B cell (primary cell): ENCODE measurements around the gene OR2T33. TPM values are rescaled to one million over a fixed set of nuclear protein-coding genes. Genes with fewer than 3 reads are reported as not detected.

ENCODE experiments used
- ATAC-seq: fragments of 200-7000 bp; cut with Tn5 transposase; one replicate; pipeline ENCODE4 v1.10.0; 2021; ENCODE audit warnings: low read depth, mild to moderate bottlenecking, moderate number of reproducible peaks, moderate library complexity
- CTCF ChIA-PET: fragments of 350-600 bp; sonication (Branson Sonifier 250); formaldehyde crosslinking; loops from one replicate; lab custom pipeline; 2021; ENCODE audit warnings: antibody characterized with exemption, inconsistent platforms; lab: Charles Lee
- POLR2A ChIA-PET: fragments of 350-600 bp; sonication (Branson Sonifier 250); formaldehyde crosslinking; loops from one replicate; lab custom pipeline; 2021; ENCODE audit warnings: antibody characterized with exemption; lab: Charles Lee
- DNase-seq: peaks from one replicate; pipeline ENCODE4 v3.0.0; 2013
- H2AFZ ChIP-seq: 2 replicates; pipeline ENCODE4 v1.6.1; 2012; ENCODE audit warnings: mild to moderate bottlenecking, low read depth, low read length; ENCODE audit not compliant: insufficient read depth, poor library complexity, severe bottlenecking
- H3K27ac ChIP-seq, 2 donors: 1 replicate in 1 of 2; 2 replicates in 1 of 2; pipeline ENCODE4 v1.5.1; 2012 to 2013; ENCODE audit warnings: low read length in 2 of 2, mild to moderate bottlenecking in 2 of 2, moderate library complexity in 1 of 2
- H3K27me3 ChIP-seq, 4 experiments: fragments of 200-600 bp in 1 of 4; sonication (generic) in 1 of 4; replicated peaks in 1 of 4; 1 replicate in 2 of 4; 2 replicates in 2 of 4; pipeline versions ENCODE4 v1.6.1 to v1.7.0; 2013 to 2016; ENCODE audit warnings: low read length in 3 of 4, mild to moderate bottlenecking in 2 of 4, mixed read lengths in 1 of 4, moderate library complexity in 1 of 4; ENCODE audit not compliant: insufficient read depth in 4 of 4, control insufficient read depth in 3 of 4; ENCODE audit errors: control extremely low read depth in 1 of 4
- H3K36me3 ChIP-seq, 2 experiments: replicated peaks in 1 of 2; 1 replicate in 1 of 2; 2 replicates in 1 of 2; pipeline versions ENCODE4 v1.6.1 to v1.7.1; 2013; ENCODE audit warnings: low read length in 1 of 2; ENCODE audit not compliant: insufficient read depth in 2 of 2, control insufficient read depth in 1 of 2; ENCODE audit errors: control extremely low read depth in 1 of 2, extremely low read depth in 1 of 2
- H3K4me1 ChIP-seq, 2 donors: fragments of 200-600 bp in 1 of 2; sonication (generic) in 1 of 2; 1 replicate in 1 of 2; 2 replicates in 1 of 2; pipeline versions ENCODE4 v1.5.1 to v1.6.1; 2013 to 2017; ENCODE audit warnings: low read length in 2 of 2; ENCODE audit not compliant: control insufficient read depth in 2 of 2, insufficient read depth in 2 of 2
- H3K4me2 ChIP-seq: replicated peaks from 2 replicates; pipeline ENCODE3; 2012; ENCODE audit warnings: mild to moderate bottlenecking, low read depth, low read length; ENCODE audit not compliant: poor library complexity, severe bottlenecking
- H3K4me3 ChIP-seq, 5 experiments: fragments of 200-600 bp in 1 of 5; sonication (generic) in 1 of 5; 1 replicate in 3 of 5; 2 replicates in 2 of 5; pipeline versions ENCODE4 v1.5.1 to v1.7.0; 2011 to 2016; ENCODE audit warnings: low read length in 4 of 5, mild to moderate bottlenecking in 4 of 5, low read depth in 2 of 5, control low read depth in 1 of 5, moderate library complexity in 1 of 5; ENCODE audit not compliant: insufficient read depth in 1 of 5; ENCODE audit errors: control extremely low read depth in 1 of 5, extremely low read depth in 1 of 5
- H3K79me2 ChIP-seq: fragments of 200-600 bp; sonication (generic); one replicate; pipeline ENCODE4 v1.6.0; 2016; ENCODE audit warnings: low read length; ENCODE audit not compliant: control insufficient read depth, insufficient read depth
- H3K9ac ChIP-seq: fragments of 200-600 bp; sonication (generic); 2 replicates; pipeline ENCODE4 v1.6.1; 2017; ENCODE audit warnings: mild to moderate bottlenecking, low read length, moderate library complexity
- H3K9me3 ChIP-seq, 3 donors: one replicate each; pipeline versions ENCODE4 v1.6.1 to v1.7.1; 2013; ENCODE audit warnings: low read length in 2 of 3; ENCODE audit not compliant: control insufficient read depth in 2 of 3, insufficient read depth in 1 of 3; ENCODE audit errors: control extremely low read depth in 1 of 3
- H4K20me1 ChIP-seq: 2 replicates; pipeline ENCODE4 v1.6.0; 2012; ENCODE audit warnings: mild to moderate bottlenecking, low read length; ENCODE audit not compliant: insufficient read depth, control insufficient read depth, poor library complexity, severe bottlenecking
- H3K27ac Mint-ChIP-seq: one replicate; pipeline ENCODE4 v1.8.0; 2021; ENCODE audit warnings: mixed read lengths
- H3K27me3 Mint-ChIP-seq: one replicate; pipeline ENCODE4 v1.8.0; 2021; ENCODE audit warnings: mixed read lengths
- H3K4me1 Mint-ChIP-seq: one replicate; pipeline ENCODE4 v1.8.0; 2021; ENCODE audit warnings: mixed read lengths
- H3K4me3 Mint-ChIP-seq: one replicate; pipeline ENCODE4 v1.8.0; 2021; ENCODE audit warnings: mixed read lengths
- H3K9me3 Mint-ChIP-seq: one replicate; pipeline ENCODE4 v1.8.0; 2022; ENCODE audit warnings: mixed read lengths; ENCODE audit not compliant: insufficient read depth
- EZH2 ChIP-seq: IDR thresholded peaks from 2 replicates; pipeline ENCODE4 v1.6.1; 2012; ENCODE audit warnings: borderline replicate concordance, low read depth, mild to moderate bottlenecking, moderate library complexity, low read length; ENCODE audit not compliant: insufficient read depth, poor library complexity, severe bottlenecking
- WGBS: methylation state at CpG from one replicate; pipeline ENCODE4 v1.1.5; 2013; ENCODE audit warnings: missing lambda C conversion rate; ENCODE audit not compliant: insufficient coverage; 5-methylcytosine and 5-hydroxymethylcytosine counted together
- intact Hi-C: fragments of 100-400 bp; cut with micrococcal nuclease; formaldehyde crosslinking; loops from one replicate; pipeline ENCODE4 v1.10.0; 2022
- polyA minus RNA-seq: library from RNA; depleted of rRNA, polyadenylated mRNA; stranded (reverse); fragments of >200 nt; gene quantifications from 2 replicates; pipeline ENCODE4 v1.2.3, GENCODE V29; 2012
- polyA plus RNA-seq: library from polyadenylated mRNA; depleted of rRNA; stranded (reverse); fragments of >200 nt; gene quantifications from 2 replicates; pipeline ENCODE4 v1.2.3, GENCODE V29; 2012
- total RNA-seq, 2 donors: library from RNA; stranded (reverse); fragments of 120-200 nt in 1 of 2; gene quantifications; 1 replicate in 1 of 2; 2 replicates in 1 of 2; pipeline versions ENCODE4 v1.2.3 to v1.2.4, GENCODE V29; 2013 to 2022
- TF ChIP-seq, protein P1 (sequence below): fragments of 200-600 bp; IDR thresholded peaks from one replicate; pipeline ENCODE4 v1.8.0; 2022; ENCODE audit warnings: antibody characterized with exemption, mild to moderate bottlenecking

OR2T33 gene, protein sequence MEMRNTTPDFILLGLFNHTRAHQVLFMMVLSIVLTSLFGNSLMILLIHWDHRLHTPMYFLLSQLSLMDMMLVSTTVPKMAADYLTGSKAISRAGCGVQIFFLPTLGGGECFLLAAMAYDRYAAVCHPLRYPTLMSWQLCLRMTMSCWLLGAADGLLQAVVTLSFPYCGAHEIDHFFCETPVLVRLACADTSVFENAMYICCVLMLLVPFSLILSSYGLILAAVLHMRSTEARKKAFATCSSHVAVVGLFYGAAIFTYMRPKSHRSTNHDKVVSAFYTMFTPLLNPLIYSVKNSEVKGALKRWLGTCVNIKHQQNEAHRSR
- total RNA-seq (not detected in 2 replicates), polyA plus RNA-seq (not detected in 2 replicates), polyA minus RNA-seq (0.69 TPM in 1 of 2 replicates, not detected in the other)
- total RNA-seq (2013): not detected

DNA sequence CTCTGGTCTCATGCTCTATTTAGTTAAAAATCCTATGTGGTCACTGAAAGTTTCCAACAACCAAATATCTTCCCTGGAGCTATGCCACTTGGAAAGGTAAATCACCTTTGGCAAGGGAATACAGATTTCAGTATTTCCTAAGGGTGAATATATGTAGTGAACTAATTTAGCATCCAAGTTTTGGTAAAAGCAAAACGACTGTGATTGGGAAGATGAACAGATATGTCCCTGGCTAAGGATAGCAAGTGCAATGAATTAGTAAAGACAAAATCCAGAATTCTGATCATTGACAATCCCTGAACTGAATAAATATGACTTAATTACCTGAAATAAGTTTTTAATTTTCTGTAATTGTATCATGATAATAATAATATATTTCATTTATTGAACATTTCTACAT is at the start of gene OR2T33:
Gene OR2T33 (minus strand): TSS at position 101 of the 400 bp plus-strand sequence. CDS start 4,162 bp downstream, outside the sequence.
- no peaks in the 10 kb centered on the region for H3K4me1 Mint-ChIP-seq

DNA sequence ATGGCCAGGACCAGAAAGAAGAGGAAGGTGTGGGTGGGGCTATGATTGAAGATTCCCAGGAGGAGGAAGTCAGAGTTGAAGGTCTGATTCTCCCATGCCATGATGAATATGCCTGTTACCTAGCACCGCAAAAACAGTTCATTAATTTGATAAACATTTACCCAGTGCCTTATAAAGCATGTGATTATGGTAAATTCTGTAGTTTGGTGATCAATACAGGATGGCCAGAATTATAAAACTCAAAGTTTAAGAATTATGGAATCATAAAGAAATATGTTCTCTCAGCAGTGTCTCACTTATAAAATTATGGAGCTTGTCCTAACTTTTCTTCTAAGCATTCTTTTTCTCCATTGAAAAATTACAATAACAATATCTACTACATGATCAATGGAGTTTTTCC is 46.7 kb upstream of the OR2T33 start, which contains the start of gene OR2M7:
Gene OR2M7 (minus strand): TSS at position 101 of the 400 bp plus-strand sequence. CDS start 0 bp downstream, at position 101.
- no peaks in the 10 kb centered on the region for H4K20me1 ChIP-seq
- no peak within 1 kb of the TSS for H3K4me3 Mint-ChIP-seq

More for the DNA sequence above, at the start of gene OR2T33:
- H3K27ac ChIP-seq: no peak within 1 kb of the TSS
- H3K4me2 ChIP-seq: no peak within 1 kb of the TSS
- intact Hi-C loops: no loop called here
- H3K9me3 Mint-ChIP-seq: no peaks in the 10 kb centered on the region
- no peaks in the 10 kb centered on the region for H3K27me3 Mint-ChIP-seq
- H3K36me3 ChIP-seq: no peaks in the 10 kb centered on the region
- no peak within 1 kb of the TSS for H3K27ac Mint-ChIP-seq
- no peak within 1 kb of the TSS for H3K9ac ChIP-seq
- POLR2A ChIA-PET: no interaction called here
- no peak within 1 kb of the TSS for H2AFZ ChIP-seq
- H4K20me1 ChIP-seq: no peaks in the 10 kb centered on the region
- no peaks in the 10 kb centered on the region for H3K9me3 ChIP-seq
- TF ChIP-seq, protein P1, sequence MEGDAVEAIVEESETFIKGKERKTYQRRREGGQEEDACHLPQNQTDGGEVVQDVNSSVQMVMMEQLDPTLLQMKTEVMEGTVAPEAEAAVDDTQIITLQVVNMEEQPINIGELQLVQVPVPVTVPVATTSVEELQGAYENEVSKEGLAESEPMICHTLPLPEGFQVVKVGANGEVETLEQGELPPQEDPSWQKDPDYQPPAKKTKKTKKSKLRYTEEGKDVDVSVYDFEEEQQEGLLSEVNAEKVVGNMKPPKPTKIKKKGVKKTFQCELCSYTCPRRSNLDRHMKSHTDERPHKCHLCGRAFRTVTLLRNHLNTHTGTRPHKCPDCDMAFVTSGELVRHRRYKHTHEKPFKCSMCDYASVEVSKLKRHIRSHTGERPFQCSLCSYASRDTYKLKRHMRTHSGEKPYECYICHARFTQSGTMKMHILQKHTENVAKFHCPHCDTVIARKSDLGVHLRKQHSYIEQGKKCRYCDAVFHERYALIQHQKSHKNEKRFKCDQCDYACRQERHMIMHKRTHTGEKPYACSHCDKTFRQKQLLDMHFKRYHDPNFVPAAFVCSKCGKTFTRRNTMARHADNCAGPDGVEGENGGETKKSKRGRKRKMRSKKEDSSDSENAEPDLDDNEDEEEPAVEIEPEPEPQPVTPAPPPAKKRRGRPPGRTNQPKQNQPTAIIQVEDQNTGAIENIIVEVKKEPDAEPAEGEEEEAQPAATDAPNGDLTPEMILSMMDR: no peak
- TF ChIP-seq EZH2: no peak
- DNase-seq: no peak
- H3K4me3 Mint-ChIP-seq: no peak within 1 kb of the TSS
- WGBS: no CpG with 5 or more reads among the region's 1 CpG
- H3K4me3 ChIP-seq: no peak within 1 kb of the TSS
- no peaks in the 10 kb centered on the region for H3K4me1 ChIP-seq
- no peaks in the 10 kb centered on the region for H3K27me3 ChIP-seq
- ATAC-seq: no peak
- CTCF ChIA-PET: no interaction called here
- H3K79me2 ChIP-seq: no peaks in the 10 kb centered on the region

More for the DNA sequence above, 46.7 kb upstream of the OR2T33 start, which contains the start of gene OR2M7:
- Mint-ChIP-seq H3K9me3 (no peaks in the 10 kb centered on the region), H3K27ac (no peak within 1 kb of the TSS), H3K4me1 (no peaks in the 10 kb centered on the region), H3K27me3 (peaks cover 6% of the 10 kb centered on the region)
- no CpG with 5 or more reads among the region's 1 CpG for WGBS
- intact Hi-C loops: no loop called here
- Histone ChIP-seq H3K27ac (no peak within 1 kb of the TSS), H3K9ac (no peak within 1 kb of the TSS), H3K27me3 (no peaks in the 10 kb centered on the region), H2AFZ (no peak within 1 kb of the TSS), H3K36me3 (no peaks in the 10 kb centered on the region), H3K4me1 (no peaks in the 10 kb centered on the region), H3K79me2 (no peaks in the 10 kb centered on the region), H3K4me3 (no peak within 1 kb of the TSS), H3K9me3 (no peaks in the 10 kb centered on the region), H3K4me2 (no peak within 1 kb of the TSS)
- no peak for TF ChIP-seq EZH2
- TF ChIP-seq, protein P1: no peak
- DNase-seq (no peak), ATAC-seq (no peak)
- ChIA-PET CTCF (no interaction called here), POLR2A (no interaction called here)
